ENCODE results near the gene TJP3.
A peak's percentile ranks its signal among the peaks of the same experiment; 100 is the strongest.

The TJP3 gene

GRCh38 chr19:3768748-3769099, 60.5 kb downstream of the TJP3 start:
- DNase-seq: no peak

DNA sequence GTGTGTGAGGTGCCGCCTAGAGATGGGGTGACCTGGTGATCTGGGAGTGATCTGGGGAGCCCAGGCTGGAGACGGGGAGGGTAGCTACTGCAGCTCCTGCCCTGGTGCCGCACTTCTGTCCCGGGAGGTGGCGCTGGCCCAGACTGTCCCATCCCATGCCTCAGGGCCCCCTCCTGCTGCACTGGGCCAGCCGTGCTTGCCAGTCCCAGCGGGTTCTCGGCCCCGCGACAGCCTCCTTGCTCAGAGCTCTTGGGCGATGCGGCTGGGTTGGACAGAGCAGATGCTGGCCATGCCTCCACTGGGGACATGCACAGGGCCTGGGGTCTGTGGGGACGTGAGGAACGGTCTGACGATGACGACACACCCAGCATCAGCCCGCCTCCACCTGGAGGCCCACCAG, 61.3 kb downstream of the TJP3 start:
- DNase-seq: no peak

GRCh38 chr19:3770136-3770999, 62.2 kb downstream of the TJP3 start:
- DNase-seq: no peak

- no peak for DNase-seq
These were observed 63.1 kb downstream of the TJP3 start for GRCh38 chr19:3771000-3771905.

- DNase-seq: no peak
These were observed 63.8 kb downstream of the TJP3 start, which contains the start of gene RAX2 for GRCh38 chr19:3771906-3772455. Gene RAX2, minus strand, starts transcription at chr19:3772228. Its CDS starts 486 bp downstream, at chr19:3771742.

DNA sequence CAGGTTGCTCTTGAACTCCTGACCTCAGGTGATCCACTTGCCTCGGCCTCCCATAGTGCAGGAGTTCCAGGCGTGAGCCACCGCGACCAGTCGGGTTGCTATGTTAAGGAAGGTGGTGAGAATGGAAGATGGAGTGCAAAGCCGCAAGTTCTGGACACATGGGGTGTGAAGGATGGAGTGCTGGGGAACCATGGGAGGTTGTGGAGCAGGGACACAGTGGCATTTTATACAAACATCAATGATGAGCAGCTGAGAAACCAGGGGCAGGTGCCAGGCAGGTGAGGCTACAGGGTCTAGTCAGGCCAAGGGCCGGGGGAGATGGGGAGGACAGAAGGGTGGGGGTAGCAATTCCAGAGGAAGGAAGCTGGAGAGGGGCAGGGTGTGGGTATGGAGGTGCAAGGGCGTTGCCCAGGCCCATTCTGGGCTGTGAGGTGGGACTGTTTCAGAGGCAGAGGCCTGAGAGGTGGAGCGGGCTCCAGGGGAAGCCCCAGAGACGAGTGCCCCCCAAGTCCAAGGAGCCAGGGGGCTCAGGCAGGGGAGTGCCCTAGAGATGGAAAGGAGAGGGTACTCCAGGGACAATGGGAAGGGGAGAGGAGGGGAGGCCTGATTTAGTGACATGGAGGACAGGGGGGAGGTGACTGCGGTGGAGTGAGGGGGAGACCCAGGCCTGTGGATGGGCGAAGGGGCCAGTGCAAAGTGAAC, 65.8 kb downstream of the TJP3 start:
- DNase-seq: no peak

DNA sequence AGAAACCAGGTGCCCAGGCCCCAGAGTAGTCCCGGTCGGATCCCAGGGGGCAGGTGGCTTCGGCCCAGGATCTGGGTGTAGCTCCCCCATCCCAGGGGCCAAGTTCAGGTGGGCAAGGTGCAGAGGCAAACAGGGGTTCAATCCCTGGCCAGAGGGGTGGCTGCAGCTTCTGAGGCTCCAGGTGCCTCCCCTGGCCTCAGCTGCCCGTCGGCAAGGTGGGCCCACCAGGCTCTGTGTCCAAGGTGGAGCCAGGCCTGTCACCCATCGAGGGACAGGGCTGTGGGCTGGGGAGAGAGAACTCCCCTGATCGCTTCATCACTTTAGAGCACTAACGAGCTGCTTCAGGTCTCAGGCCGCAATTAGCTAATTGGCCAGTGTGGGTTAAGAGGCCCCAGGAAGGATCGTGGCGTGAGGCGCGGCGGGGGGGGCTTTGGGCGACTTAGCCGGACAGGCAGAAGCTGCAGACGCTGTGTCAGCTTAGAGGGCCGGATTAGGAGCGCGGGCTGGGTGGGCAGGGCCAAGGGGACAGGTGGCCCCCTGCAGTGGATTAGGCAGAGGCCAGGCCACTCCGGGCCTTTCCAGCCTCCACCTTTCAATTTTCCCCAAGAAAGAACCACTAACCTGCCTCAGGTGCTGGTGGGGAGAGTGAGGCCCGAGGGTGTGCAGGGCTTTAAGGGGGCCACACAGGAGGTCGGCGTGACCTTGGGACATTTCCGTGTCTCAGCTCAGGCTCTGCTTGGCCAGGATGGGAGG, 66.6 kb downstream of the TJP3 start:
- no peak for DNase-seq

DNA sequence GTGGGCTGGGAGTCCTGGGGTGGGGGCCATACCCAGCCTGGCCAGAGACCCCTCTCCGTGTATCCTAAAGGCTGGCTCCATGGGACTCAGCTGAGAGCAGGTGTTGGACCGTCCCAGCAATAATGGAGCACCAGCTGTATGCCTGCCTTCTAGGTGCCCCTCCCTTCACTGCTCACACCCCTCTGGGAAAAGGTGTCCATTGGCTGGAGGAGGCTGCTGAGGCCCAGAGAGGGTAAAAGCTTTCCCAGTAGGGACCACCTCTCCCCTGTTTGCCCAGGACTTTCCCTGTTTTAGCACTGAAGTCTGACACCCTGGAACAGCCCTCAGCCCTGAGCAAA, 67.2 kb downstream of the TJP3 start:
- DNase-seq: no peak

- DNase-seq: no peak
These were observed 67.6 kb downstream of the TJP3 start for GRCh38 chr19:3775831-3776230.

- no peak for DNase-seq
These were observed 68.4 kb downstream of the TJP3 start for GRCh38 chr19:3776479-3777040.

- DNase-seq: no peak
These were observed 70.1 kb downstream of the TJP3 start for GRCh38 chr19:3778104-3778867.

DNA sequence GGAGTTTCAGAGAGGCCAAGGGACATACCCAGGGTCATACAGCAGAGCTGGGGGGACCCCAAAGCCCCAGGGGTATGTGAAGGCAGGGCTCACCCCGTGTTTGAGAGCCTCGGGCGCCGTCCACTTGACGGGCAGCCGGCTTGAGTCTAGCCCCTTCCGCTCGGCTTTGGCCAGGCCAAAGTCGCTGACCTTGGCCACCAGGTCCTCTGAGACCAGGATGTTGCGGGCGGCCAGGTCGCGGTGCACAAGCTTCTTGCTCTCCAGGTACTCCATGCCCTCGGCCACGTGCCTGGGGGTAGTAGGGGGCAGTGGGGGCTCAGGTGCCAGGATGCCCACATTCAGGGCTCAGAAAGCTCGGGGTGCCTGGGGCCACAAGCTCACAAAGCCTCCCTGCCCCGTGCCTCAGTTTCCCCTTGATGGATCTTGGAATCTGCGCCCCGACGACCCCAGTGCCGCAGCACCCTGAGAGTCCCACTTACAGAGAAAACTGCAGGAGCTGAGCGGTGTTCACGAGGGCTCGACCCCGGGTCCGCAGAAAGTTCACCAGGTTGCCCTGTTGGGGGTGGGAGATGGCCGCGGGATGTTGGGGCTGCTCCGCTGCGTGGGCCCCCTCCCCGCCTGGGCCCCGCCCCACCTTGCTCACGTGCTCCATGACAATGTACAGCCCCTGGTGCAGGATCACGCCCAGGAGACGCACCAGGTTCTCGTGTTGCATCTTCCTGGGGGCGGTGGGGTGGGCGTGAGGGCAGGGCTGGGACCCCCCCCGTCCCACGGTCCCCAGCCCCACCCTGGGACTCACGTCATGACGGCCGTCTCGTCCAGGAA, 70.9 kb downstream of the TJP3 start:
- no peak for DNase-seq

DNA sequence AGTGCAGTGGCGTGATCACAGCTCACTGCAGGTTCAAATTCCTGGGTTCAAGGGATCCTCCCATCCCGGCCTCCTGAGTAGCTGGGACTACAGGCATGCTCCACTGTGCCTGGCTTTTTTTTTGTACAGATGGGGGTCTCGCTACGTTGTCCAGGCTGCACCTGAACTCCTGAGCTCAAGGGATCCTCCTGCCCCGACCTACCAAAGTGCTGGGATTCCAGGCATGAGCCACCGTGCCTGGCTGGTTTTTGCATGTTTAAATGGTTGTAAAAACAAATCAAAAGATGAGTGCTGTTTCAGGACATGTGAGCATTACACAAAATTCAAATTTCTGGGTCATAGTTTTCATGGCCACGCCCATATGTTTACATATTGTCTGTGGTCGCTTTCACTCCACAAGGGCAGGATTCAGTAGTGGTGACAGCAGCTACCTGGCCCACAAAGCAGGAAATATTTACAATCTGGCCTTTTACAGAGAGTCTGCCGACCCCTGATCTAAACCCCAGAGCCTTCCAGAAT, 72.7 kb downstream of the TJP3 start:
- no peak for DNase-seq

GRCh38 chr19:3781603-3782002, 73.4 kb downstream of the TJP3 start:
- DNase-seq: no peak

GRCh38 chr19:3782330-3782729, 74.1 kb downstream of the TJP3 start:
- DNase-seq: no peak

DNA sequence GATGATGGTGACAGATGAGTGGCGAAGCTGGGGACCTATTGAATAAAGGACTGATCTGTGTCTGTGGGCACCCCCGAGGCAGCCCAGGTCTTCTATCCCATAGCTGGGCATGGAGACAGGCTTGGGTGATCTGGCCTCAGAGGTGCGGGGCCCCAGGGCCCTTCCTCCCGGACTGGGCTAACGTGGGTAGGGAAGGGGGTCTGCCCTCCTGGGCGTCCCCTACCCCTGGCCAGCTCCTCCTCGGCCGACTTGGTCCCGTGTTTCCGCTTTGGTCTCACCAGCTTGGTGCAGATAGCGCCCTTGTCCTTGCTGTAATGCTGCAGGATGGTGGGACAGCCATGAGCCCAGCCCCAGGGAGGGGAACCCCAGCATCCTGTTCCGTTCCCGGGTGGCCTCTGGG, 74.7 kb downstream of the TJP3 start:
- no peak for DNase-seq

DNA sequence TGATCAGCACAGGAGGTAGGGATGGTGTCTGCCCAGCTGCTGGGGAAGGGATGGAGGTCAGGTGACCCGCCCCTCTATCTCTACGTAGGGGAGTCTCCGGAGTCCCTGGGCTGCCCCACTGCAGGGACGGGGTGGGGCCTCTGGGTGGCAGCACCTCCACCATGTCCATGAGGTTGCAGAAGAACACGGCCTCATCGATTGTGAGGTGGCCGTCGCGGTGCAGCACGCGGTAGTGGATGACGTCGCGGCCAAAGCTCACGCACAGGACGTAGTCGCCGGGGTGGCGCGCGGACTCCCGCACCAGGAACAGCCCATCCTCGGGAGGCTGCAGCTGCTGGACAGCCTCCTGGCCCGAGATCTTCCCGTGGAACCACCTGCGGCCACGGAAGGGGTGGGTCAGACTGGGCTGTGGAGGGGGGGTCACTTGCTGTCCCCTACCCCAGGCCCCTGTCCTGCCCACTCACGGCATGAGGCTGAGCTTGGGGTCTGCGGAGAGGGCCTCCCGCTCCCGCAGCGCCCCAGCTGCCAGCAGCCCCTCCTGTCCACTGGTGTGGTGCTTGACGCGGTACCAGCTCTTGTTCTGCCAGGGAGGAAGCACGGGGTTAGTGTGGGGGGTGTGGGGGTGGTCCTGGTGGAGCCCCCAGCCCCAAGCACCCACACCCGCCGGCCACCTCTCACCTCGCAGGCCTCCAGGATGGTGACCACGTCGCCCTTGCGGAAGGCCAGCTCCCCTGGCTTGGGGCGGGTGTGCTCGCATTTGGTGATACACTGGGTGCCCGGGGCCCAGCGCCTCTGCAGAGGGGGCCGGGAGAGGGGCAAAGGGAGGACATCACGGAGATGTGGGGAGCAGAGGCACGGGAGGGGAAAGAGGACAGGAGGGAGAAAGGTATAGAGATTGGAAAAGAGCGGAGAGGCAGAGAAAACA, 75.7 kb downstream of the TJP3 start:
- DNase-seq: peak; percentile 39 to 41

GRCh38 chr19:3784607-3785450, 76.6 kb downstream of the TJP3 start:
- no peak for DNase-seq

Data from stimulated activated CD4-positive, alpha-beta T cell treated with anti-CD3 and anti-CD28 coated beads, Interleukin-4, amount 100 ng/mL, for 4 hours (primary cell).